Breast epithelium (tissue), 3 donors: ENCODE results near the gene XRRA1.

ENCODE experiments used
- POLR2A ChIP-seq: fragments of 450-650 bp; IDR thresholded peaks from one replicate; pipeline ENCODE4 v1.6.1; 2016; ENCODE audit warnings: antibody characterized with exemption, mild to moderate bottlenecking, moderate library complexity
- POLR2AphosphoS5 ChIP-seq, 3 donors: sonication (generic); formaldehyde crosslinking; IDR thresholded peaks; one replicate each; pipeline ENCODE4 v1.6.1; 2017; ENCODE audit warnings: antibody characterized with exemption in 3 of 3
- TF ChIP-seq, protein P1 (sequence below), 3 donors: fragments of 450-650 bp; IDR thresholded peaks; one replicate each; pipeline ENCODE4 v1.5.1; 2016 to 2017; ENCODE audit warnings: antibody characterized with exemption in 3 of 3, mild to moderate bottlenecking in 3 of 3, moderate library complexity in 3 of 3

DNA sequence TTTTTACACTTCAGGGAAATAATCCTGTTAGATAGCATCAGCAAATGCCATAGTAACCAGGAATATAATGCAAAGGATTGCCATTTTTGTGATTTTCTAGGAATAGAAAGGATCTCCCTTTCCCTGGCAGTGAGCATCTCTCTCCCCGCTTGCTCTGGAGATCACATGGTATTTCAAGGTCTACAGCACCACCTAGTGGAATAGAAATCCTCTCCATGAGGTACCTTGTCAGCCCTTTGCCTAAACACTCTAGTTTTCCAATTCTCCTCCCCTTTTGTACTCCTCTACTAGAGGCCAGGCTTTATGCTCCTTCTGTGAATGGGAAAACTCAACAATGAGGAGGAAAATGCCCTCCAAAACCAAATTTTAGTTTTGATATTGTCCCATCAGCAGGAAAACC lies 78.4 kb downstream of the XRRA1 start:
- TF ChIP-seq POLR2AphosphoS5 (IDR thresholded peaks at IDR 0.05) (no peak), POLR2A (no peak)
- TF ChIP-seq, protein P1, sequence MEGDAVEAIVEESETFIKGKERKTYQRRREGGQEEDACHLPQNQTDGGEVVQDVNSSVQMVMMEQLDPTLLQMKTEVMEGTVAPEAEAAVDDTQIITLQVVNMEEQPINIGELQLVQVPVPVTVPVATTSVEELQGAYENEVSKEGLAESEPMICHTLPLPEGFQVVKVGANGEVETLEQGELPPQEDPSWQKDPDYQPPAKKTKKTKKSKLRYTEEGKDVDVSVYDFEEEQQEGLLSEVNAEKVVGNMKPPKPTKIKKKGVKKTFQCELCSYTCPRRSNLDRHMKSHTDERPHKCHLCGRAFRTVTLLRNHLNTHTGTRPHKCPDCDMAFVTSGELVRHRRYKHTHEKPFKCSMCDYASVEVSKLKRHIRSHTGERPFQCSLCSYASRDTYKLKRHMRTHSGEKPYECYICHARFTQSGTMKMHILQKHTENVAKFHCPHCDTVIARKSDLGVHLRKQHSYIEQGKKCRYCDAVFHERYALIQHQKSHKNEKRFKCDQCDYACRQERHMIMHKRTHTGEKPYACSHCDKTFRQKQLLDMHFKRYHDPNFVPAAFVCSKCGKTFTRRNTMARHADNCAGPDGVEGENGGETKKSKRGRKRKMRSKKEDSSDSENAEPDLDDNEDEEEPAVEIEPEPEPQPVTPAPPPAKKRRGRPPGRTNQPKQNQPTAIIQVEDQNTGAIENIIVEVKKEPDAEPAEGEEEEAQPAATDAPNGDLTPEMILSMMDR (IDR thresholded peaks at IDR 0.05) = no peak
